PFSK-1 (cell line): Measurements from ENCODE around the gene PHYHIPL.

Experiments
- FOXP2 ChIP-seq: optimal IDR thresholded peaks from 2 replicates; pipeline ENCODE3; 2011; ENCODE audit warnings: borderline replicate concordance, control low read depth, inconsistent platforms; ENCODE audit not compliant: insufficient read depth; ENCODE audit errors: extremely low read length, extremely low read depth
- POLR2AphosphoS5 ChIP-seq: IDR thresholded peaks from 2 replicates; pipeline ENCODE4 v1.6.1; 2012; ENCODE audit warnings: low read depth, mild to moderate bottlenecking, control low read depth, low read length, moderate library complexity

DNA sequence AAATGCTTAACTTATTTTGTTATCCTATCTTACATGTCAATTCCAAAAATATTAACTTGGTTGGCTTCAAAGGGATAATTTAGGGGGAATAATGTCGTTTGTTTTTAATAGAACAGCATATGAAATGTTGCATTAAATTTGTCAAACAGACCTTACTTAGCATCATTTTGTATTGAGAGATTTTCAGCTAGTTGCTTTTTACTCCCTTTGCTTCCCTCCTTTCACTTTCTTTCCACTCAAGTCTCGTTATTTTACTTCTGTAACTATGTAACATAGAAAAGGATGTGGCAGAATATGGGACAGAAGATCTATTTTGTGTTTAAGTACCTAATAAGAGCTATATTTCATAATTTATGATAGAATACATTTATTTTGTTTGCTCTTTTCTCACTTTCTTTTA, 2.6 kb downstream of the PHYHIPL start:
- TF ChIP-seq FOXP2 (no peak), POLR2AphosphoS5 (no peak)
